NT2/D1 (cell line): ENCODE data around the gene GRIK1.

Experiments
- YY1 ChIP-seq: IDR thresholded peaks from 2 replicates; pipeline ENCODE4 v1.6.1; 2011; ENCODE audit not compliant: insufficient read length, insufficient read depth
- ZNF274 ChIP-seq: IDR thresholded peaks from 2 replicates; pipeline ENCODE4 v1.6.1; 2011; ENCODE audit warnings: mild to moderate bottlenecking, low read depth, low read length

DNA sequence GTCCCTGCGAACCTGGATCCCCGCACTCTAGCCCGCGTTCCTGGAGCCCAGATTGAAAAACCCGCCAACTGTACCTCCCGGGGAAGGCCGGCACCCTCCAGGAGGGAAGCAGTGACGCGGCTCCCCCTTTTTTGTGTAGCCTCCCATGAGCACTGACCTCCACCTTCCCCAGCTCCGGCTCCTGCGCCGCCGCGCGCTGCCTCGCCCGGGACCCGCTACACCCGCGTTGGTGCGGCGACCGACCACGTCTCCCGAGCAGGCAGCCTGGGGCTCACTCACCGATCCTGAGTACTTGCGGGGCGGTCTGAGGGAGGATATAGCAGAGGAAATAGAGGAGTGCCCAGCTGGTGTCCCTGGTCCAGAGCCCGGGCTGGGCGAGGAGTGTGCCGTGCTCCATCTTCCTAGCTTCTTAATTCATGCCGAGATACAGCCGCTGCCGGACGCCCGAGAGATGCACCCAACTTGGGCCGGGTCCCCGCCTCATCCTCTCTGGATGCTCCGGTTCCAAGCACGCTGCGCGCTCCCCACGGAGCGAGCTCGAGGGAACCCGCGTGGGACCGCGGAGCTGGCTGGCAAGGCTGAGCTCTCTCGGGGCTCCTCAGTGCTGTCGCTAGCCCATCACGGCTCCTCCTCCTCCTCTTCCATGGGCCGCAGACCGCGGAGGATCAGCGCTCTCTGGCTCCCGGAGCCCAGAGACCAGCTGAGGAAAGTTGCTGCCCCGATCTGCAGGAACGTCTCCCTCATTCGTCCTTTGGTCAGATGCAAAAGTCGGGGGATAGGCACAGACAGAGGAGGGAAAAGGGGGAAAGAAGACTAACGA, 482 bp downstream of the GRIK1 start:
- TF ChIP-seq ZNF274 (no peak), YY1 (no peak)
